ENCODE results near the gene THRB.

DNA sequence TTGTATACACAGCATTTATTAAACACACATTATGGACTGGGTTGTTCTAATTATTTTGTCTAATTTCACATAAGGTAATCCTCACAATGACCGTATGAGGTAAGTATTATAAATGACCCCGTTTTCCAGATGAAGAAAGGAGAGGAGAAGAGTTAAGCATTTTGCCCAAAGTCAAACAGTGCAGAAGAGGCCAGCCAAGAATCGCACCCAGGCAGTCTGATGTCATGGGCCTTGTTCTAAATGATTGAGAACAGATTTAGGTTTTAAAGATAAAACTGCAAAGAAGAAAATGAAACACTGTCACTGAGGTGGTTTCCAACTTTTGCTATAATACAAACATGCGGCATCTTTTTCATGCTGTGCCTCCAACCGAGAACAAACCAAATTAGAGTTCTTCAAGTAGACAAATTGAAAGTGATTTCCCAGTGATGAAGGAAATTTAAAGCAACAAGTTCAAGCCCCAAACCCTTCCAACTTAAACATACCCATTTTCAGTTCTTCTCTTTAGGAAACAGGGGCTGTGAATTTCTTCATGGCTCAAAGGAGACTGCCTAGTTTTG, 155.3 kb downstream of the THRB start:
- TF ChIP-seq POLR2AphosphoS5 (IDR thresholded peaks at IDR 0.05): no peak
- TF ChIP-seq CTCF (IDR thresholded peaks at IDR 0.05): no peak
- TF ChIP-seq POLR2A (IDR thresholded peaks at IDR 0.05): no peak
- no peak for TF ChIP-seq EP300 (IDR thresholded peaks at IDR 0.05)

All from upper lobe of left lung (tissue), 4 donors.